Astrocyte of the cerebellum (primary cell): ENCODE data around the gene ARHGAP15.

Source experiments
- DNase-seq: peaks from one replicate; pipeline ENCODE4 v3.0.0-alpha.2; 2011; ENCODE audit warnings: low read depth
- H3K4me3 ChIP-seq: 2 replicates; pipeline ENCODE4 v1.5.1; 2011; ENCODE audit warnings: mild to moderate bottlenecking, low read depth, low read length, moderate library complexity
- CTCF ChIP-seq: IDR thresholded peaks from 2 replicates; pipeline ENCODE4 v1.5.1; 2012; ENCODE audit warnings: low read length, low read depth, moderate library complexity, mild to moderate bottlenecking; ENCODE audit errors: missing control alignments
- in situ Hi-C: cut with HindIII; loops from 2 replicates; pipeline ENCODE4 v1.10.0; 2017; ENCODE audit warnings: low sequenced_read_pairs

The ARHGAP15 gene

GRCh38 chr2:143683977-143684376 is 554.8 kb downstream of the ARHGAP15 start:
- in situ Hi-C loops = no loop called here
- no peak for TF ChIP-seq CTCF
- no peak overlapping the region for H3K4me3 ChIP-seq
- DNase-seq = no peak

GRCh38 chr2:143684551-143685320 is 555.5 kb downstream of the ARHGAP15 start:
- no peak for DNase-seq
- no peak overlapping the region for H3K4me3 ChIP-seq
- no peak for TF ChIP-seq CTCF
- in situ Hi-C loops = no loop called here

GRCh38 chr2:143685421-143686078 is 556.3 kb downstream of the ARHGAP15 start:
- in situ Hi-C loops = no loop called here
- no peak overlapping the region for H3K4me3 ChIP-seq
- no peak for DNase-seq
- no peak for TF ChIP-seq CTCF

GRCh38 chr2:143686585-143687164 is 557.5 kb downstream of the ARHGAP15 start:
- DNase-seq = peak; percentile 11
- H3K4me3 ChIP-seq = no peak overlapping the region
- peak; percentile 46 for TF ChIP-seq CTCF
- in situ Hi-C loops = no loop called here

- H3K4me3 ChIP-seq = no peak overlapping the region
- TF ChIP-seq CTCF = no peak
- no peak for DNase-seq
- in situ Hi-C loops = no loop called here
Observed at GRCh38 chr2:143688248-143688647, 559.0 kb downstream of the ARHGAP15 start.

- DNase-seq = no peak
- in situ Hi-C loops = no loop called here
- H3K4me3 ChIP-seq = no peak overlapping the region
- no peak for TF ChIP-seq CTCF
Observed at GRCh38 chr2:143688815-143689214, 559.6 kb downstream of the ARHGAP15 start.
